GM23338 (cell line): Measurements from ENCODE around the gene GADD45GIP1.

Experiments used
- CREB1 ChIP-seq: fragments of 250-450 bp; sonication (Bioruptor Pico); IDR thresholded peaks from 2 replicates; pipeline ENCODE4 v1.5.0; 2020; ENCODE audit warnings: low read depth, mild to moderate bottlenecking, moderate library complexity
- EZH2 ChIP-seq: fragments of 200-600 bp; sonication (generic); IDR thresholded peaks from one replicate; pipeline ENCODE4 v1.8.0; 2017; ENCODE audit warnings: antibody characterized with exemption, mild to moderate bottlenecking, low read depth; ENCODE audit not compliant: unreplicated experiment
- EZH2phosphoT487 ChIP-seq: fragments of 200-600 bp; sonication (generic); IDR thresholded peaks from one replicate; pipeline ENCODE4 v1.8.1; 2018; ENCODE audit warnings: antibody characterized with exemption; ENCODE audit not compliant: unreplicated experiment
- JUNB ChIP-seq: IDR thresholded peaks from one replicate; pipeline ENCODE4 v1.6.1; 2016; ENCODE audit warnings: antibody characterized with exemption; ENCODE audit not compliant: unreplicated experiment
- NANOG ChIP-seq: IDR thresholded peaks from 2 replicates; pipeline ENCODE4 v1.6.1; 2016; ENCODE audit warnings: antibody characterized with exemption, borderline replicate concordance
- POLR2AphosphoS5 ChIP-seq: IDR thresholded peaks from 2 replicates; pipeline ENCODE4 v1.6.1; 2016; ENCODE audit warnings: antibody characterized with exemption, low read depth
- REST ChIP-seq: IDR thresholded peaks from one replicate; pipeline ENCODE4 v1.6.1; 2018; ENCODE audit warnings: antibody characterized with exemption; ENCODE audit not compliant: unreplicated experiment
- ZNF331 ChIP-seq: fragments of 250-450 bp; sonication (Bioruptor Pico); IDR thresholded peaks from 2 replicates; pipeline ENCODE4 v1.5.0; 2020; ENCODE audit warnings: low read depth, mild to moderate bottlenecking, moderate library complexity
- TF ChIP-seq, protein P1 (sequence below), 2 experiments: fragments of 200-600 bp in 1 of 2; sonication (generic) in 1 of 2; conservative IDR thresholded peaks; 2 replicates each; pipeline versions ENCODE4 v1.5.1 to v1.6.1; 2016 to 2017; ENCODE audit warnings: antibody characterized with exemption in 2 of 2, low read depth in 2 of 2, mild to moderate bottlenecking in 2 of 2, moderate library complexity in 1 of 2

DNA sequence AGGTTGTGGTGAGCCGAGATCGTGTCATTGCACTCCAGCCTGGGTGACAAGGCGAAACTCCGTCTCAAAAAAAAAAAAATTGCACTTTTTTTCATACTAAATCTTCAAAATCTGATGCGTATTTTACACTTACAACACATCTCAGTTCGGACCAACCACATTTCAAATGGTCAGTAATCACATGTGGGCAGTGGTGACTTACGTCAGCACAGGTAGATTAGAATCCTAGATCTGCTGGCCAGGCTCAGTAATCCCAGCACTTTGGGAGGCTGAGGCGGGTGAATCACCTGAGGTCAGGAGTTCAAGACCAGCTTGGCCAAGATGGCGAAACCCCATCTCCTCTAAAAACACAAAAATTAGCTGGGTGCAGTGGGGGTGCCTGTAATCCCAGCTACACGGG, 22.0 kb downstream of the GADD45GIP1 start:
- TF ChIP-seq, protein P1, sequence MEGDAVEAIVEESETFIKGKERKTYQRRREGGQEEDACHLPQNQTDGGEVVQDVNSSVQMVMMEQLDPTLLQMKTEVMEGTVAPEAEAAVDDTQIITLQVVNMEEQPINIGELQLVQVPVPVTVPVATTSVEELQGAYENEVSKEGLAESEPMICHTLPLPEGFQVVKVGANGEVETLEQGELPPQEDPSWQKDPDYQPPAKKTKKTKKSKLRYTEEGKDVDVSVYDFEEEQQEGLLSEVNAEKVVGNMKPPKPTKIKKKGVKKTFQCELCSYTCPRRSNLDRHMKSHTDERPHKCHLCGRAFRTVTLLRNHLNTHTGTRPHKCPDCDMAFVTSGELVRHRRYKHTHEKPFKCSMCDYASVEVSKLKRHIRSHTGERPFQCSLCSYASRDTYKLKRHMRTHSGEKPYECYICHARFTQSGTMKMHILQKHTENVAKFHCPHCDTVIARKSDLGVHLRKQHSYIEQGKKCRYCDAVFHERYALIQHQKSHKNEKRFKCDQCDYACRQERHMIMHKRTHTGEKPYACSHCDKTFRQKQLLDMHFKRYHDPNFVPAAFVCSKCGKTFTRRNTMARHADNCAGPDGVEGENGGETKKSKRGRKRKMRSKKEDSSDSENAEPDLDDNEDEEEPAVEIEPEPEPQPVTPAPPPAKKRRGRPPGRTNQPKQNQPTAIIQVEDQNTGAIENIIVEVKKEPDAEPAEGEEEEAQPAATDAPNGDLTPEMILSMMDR (conservative IDR thresholded peaks at IDR 0.05; ENCODE audit: low read depth in 2 of 2) = no peak
- TF ChIP-seq REST = no peak
- no peak for TF ChIP-seq POLR2AphosphoS5
- no peak for TF ChIP-seq EZH2
- TF ChIP-seq NANOG = no peak
- no peak for TF ChIP-seq JUNB
- TF ChIP-seq EZH2phosphoT487 = no peak
- TF ChIP-seq CREB1 (CRISPR knock-in tag) = no peak
- TF ChIP-seq ZNF331 (CRISPR knock-in tag) = no peak
